NCI-H2227 treated with DMSO at 0.1 percent for 48 hours (cell line): ENCODE results near the gene LRRC18.

Experiments used
- DNase-seq: peaks from one replicate; lab custom pipeline; 2025; lab: John Stamatoyannopoulos, UW

LRRC18 gene

DNA sequence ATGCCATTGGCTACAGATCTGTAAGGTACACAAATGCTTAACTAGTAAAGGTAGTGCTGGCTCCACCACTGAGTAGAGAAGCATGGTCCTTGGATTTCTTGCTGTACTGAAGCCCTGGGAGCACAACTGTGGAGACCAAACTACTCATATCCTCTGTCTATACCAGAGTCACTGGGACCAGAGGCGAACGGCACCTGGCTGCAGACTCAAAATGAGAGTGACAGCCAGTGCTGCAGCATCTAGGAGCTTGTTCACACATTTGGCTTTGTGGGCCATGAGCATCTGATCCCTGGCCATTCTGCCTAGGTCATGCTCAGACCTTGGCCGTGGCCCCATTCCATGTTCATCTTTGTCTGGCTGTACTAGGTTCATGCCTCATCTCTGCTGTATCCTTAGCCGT, 31.9 kb downstream of the LRRC18 start:
- no peak for DNase-seq

DNA sequence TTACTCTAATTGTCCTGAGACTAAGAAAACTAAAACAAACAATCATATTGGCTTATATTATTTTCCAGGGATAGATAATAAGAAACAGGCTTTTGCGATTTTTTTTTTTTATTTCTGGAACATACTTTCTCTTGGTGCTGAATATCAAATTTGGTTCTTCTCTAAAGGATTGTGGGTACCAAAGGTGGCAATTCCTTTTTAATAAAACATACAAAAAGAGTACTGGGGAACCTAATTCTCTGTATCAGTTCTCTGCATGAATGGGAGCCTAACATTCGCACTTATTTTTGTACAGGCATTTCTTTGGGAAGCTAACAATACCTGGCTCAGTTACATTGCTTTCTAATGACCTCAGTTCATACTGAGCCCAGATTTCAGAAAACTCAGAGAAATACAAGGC, 32.8 kb downstream of the LRRC18 start:
- no peak for DNase-seq

GRCh38 chr10:48905311-48905710, 34.3 kb downstream of the LRRC18 start:
- no peak for DNase-seq

DNA sequence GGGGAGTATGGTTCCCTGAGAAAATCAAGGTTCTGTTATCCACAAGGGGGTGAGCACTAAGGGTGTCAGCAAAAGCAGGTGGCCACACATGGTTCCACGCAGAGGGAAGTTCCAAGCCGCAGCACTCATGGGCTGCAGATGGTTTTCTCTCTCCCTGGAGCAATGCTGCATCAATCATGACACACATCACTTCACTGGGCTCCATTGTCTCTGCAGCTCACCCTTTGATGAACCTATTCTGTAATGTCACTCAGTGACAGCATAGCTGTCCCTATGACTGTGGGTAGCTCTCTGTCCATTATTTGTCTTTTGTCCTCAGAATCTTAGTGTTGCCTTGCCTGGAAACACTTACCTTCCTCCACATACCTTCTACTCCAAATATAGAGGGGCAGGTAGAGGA, 34.8 kb downstream of the LRRC18 start:
- no peak for DNase-seq

GRCh38 chr10:48903151-48903550, 36.5 kb downstream of the LRRC18 start:
- no peak for DNase-seq

DNA sequence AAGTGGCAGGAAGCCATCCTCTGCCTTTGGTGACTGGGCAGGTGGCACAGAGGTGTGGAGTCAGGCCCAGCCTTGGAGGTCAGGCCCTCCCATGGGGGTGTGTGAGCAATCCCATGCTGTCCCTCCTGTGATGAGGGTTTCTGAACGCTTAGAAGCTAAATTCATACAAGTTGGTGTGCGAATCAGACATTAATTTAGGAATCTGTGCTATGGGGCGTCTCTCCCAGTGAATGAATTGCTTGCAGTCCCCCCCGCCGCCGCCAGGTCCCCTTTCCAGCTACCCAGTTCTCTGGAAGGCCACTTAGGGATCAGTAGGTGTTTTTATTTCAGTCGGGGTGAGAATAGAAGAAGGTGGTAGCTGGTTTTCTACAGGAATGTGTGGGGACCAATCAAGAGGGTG, 37.5 kb downstream of the LRRC18 start:
- DNase-seq: no peak

- no peak for DNase-seq
Measured at GRCh38 chr10:48901319-48901718, 38.3 kb downstream of the LRRC18 start.

DNA sequence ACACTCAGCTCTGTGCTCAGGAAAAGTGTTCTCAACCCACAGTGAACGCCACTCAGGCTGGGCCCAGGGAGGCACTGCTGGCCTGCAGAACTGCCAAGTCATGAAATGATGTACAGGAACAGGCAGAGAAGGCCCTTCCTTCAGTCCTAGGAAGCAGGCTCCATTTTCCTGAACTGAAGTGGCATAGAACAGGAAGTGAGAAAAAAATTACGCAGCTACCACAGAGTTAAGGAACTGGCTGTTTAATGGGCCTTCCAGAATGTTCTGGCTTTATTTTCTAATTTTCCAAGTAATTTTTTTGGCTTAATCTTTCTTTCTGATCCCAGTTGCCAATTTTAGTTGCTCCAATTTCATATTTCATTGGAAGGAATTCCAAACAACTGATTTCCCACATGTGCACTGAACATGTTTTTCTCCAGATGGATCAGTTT, 39.3 kb downstream of the LRRC18 start:
- no peak for DNase-seq

DNA sequence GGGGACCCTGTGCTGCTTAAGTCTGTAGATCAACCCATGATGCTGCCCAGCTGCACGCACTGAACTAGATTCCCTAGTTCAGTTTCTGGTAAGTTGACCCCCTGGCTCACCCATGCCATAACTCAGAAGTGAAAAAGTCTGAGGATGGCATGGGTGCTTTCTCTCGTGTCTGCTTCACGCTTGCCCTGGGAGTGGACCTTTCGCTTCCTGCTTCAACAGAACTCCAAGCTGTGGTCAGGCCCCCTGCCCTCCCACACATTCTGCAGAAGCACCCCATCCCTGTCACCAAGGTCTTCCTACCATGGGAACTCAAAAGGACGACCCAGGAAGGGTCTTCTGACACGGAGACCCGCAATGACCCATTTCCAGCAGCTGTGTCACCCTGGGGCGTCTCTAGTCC, 39.9 kb downstream of the LRRC18 start:
- no peak for DNase-seq

- DNase-seq: no peak
Measured at GRCh38 chr10:48898426-48898825, 41.2 kb downstream of the LRRC18 start.

DNA sequence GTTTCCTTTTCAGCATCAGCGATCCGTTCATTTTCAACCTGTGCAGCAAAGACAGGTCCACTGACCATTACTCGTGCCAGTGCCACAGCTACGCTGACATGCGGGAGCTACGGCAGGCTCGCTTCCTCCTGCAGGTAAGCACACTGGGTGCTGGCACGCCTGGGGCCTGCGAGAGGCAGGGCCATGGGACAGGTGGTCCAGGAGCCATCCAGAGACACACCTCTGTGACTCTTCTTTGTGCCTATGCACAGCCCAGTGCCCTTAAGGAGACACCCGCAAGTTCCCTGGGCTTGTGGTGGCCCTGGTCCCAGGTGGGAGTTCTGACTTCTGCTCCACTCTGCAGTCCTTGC, 42.2 kb downstream of the LRRC18 start:
- no peak for DNase-seq

- no peak for DNase-seq
Measured at GRCh38 chr10:48896756-48897440, 42.7 kb downstream of the LRRC18 start.

DNA sequence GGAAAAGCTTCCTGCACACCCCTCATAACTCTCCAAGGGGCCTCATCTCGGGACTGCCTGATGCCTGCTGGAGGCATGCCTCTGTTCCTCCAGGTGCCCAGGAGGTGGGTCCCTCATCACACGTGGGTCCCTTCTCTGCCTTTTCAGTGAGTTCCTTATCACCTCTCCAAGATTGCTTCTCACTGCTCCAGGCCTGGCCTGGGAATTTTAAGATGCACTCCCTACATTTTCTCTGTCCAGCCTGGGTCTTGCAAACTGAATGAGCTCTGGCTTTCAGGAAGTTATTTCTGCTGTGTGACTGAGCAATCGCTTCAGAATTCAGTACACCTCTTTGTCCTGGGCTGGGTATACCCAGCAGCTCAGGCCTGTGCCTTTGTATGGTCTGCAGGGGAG, 43.8 kb downstream of the LRRC18 start:
- no peak for DNase-seq

DNA sequence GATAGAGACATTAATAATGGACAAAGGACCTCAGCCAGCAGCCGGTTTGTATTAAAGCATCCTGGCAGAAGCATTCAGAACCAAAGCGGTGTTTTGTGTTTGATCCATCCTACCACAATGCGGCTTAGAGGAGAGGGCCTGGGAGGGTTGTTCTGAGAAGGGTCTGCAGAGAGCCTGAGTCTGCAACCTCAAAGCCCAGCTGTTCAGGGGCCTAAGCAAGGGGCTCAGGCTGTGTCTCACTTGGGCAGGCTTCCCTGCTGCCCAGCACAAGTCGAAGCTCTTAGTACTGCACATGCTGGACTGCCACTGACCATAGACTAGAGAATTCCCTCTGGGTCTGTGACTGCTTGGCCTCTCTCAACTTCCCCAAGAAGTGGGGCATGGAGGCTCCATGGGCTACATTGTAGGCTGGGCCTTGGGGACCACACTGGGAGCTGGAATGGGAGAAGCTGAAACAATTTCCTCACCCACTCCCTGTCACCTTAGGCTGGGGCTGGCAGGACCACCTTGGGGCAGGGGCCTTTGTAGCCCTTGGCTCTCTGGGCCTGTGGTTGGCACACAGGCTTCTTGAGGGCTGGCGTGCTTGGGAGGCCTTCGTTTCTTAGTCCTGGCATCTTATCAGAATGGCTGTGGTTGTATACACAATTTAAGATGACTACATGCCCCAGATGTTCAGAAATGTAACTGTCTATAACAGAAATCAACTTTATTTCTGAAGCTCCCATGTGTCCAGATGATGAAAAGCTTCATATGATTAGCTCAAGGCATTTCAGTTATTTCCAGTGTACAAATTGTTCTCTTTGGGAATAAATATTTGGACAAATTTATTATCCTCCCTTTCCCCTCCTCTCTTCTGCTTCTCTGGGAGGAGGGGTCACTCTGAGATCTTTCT, 44.5 kb downstream of the LRRC18 start:
- no peak for DNase-seq

DNA sequence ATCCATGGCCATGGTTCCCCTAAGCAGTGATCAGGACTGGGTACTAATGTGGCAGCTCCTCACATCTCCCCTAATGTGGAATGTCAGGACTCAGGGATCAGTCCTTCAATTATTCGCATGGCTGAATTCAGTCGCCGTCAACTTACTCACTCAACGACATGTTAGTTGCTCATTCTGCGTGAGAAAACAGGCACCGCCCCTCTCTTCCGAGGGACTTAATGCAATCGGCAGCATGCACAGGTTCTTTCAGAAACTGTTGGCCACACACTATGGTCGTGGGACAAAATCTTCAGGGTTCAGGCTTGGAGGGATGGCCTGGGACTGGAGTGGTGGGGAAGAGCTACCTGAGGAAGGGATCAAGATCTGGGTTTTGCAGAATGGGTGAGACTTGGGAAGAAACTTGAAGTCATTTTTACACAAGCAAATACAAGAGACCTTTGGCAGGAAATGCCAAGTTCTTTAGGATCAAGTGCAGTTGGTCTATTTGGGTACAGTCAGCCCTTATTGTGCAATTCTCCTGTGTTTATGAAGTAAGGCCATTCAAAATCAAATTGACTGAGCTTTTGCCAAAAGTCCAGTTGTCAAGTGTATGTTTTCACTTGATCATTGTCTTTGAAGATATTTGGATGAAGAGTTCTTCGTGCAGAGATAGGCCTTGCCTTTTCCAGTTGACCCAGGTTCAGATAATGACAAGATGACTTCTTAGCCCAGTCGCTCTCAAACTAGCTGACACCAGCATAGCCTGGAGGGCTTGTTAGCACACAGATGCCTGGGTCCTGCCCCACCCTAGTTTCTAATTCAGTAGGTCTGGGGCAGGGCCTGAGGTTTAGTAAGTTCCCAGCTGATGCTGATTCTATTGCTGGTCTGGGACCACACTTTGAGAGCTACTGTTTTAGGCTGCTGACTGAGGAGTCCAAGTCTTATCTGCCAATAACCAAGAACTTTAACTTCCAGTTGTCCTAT, 48.5 kb downstream of the LRRC18 start:
- no peak for DNase-seq

DNA sequence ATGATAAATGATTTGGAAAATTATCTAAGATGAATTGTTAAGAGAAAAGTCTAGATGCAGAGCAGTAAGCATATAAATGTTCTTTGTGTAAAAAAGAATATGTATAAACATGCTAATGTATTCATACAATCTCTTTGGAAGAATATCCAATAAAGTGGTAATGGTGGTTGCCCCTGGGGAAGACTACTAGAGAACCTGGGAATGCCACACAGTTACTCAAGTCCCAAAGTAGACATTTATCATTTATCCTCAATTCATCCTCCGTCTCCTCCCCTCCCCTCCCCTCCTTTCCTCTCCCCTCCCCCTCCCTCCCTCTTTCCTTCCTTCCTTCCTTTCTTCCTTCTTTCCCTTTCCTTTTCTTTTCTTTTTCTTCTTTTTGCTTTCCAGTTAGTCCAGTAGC, 51.7 kb downstream of the LRRC18 start:
- no peak for DNase-seq

- no peak for DNase-seq
Measured at GRCh38 chr10:48885376-48885775, 54.3 kb downstream of the LRRC18 start.

- no peak for DNase-seq
Measured at GRCh38 chr10:48884179-48885045, 55.2 kb downstream of the LRRC18 start.

GRCh38 chr10:48883701-48884100, 55.9 kb downstream of the LRRC18 start:
- no peak for DNase-seq

DNA sequence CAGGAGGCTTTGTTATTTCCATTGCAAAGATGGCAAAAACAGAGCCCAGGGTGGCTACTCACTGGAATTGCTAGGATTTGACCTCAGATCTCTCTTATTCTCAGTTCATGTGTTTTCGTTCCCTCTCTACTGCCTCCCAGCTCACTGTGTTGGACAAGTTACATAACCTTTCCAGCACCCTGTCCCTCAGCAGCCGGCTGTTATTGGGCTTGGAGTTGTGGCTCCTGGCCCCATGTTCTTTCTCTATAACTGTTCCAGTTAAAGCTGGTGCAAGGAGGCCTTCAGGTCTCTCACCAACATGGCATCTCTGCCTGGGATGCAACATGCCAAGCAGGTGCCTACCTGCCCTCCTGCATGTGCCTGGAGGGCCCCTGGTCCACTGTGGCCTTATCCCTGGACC, 56.8 kb downstream of the LRRC18 start:
- no peak for DNase-seq

GRCh38 chr10:48881937-48882336, 57.7 kb downstream of the LRRC18 start:
- DNase-seq: no peak
